Measurements from ENCODE around the gene AMER1.

- TF ChIP-seq, protein P1, sequence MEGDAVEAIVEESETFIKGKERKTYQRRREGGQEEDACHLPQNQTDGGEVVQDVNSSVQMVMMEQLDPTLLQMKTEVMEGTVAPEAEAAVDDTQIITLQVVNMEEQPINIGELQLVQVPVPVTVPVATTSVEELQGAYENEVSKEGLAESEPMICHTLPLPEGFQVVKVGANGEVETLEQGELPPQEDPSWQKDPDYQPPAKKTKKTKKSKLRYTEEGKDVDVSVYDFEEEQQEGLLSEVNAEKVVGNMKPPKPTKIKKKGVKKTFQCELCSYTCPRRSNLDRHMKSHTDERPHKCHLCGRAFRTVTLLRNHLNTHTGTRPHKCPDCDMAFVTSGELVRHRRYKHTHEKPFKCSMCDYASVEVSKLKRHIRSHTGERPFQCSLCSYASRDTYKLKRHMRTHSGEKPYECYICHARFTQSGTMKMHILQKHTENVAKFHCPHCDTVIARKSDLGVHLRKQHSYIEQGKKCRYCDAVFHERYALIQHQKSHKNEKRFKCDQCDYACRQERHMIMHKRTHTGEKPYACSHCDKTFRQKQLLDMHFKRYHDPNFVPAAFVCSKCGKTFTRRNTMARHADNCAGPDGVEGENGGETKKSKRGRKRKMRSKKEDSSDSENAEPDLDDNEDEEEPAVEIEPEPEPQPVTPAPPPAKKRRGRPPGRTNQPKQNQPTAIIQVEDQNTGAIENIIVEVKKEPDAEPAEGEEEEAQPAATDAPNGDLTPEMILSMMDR (conservative IDR thresholded peaks at IDR 0.05 in 1 of 2, IDR thresholded peaks at IDR 0.05 in 1 of 2; ENCODE audit: low read depth in 1 of 2, low read length in 2 of 2) = no peak
- TF ChIP-seq EZH2 (IDR thresholded peaks at IDR 0.05; ENCODE audit: low read length, missing control alignments) = no peak
These were observed 7.5 kb downstream of the AMER1 start for GRCh38 chrX:64198036-64198435.
